GM23338 (cell line): ENCODE data around the gene CEP135. TPM values are rescaled to one million over a fixed set of nuclear protein-coding genes. Genes with fewer than 3 reads are reported as not detected.

ENCODE experiments used
- ATAC-seq: fragments of 200-7000 bp; cut with Tn5 transposase; 3 replicates; pipeline ENCODE4 v1.9.1; 2020
- DNase-seq: peaks from one replicate; pipeline ENCODE4 v3.0.0-alpha.2; 2015; ENCODE audit warnings: low spot score
- H2AFZ ChIP-seq: fragments of 200-600 bp; sonication (generic); 2 replicates; pipeline ENCODE4 v1.8.0; 2016; ENCODE audit warnings: antibody characterized with exemption, mild to moderate bottlenecking, moderate library complexity
- H3F3A ChIP-seq: fragments of 200-600 bp; sonication (generic); replicated peaks from 2 replicates; pipeline ENCODE4 v1.8.0; 2017; ENCODE audit warnings: antibody characterized with exemption, mixed run types, low read depth
- H3K27ac ChIP-seq: fragments of 200-600 bp; sonication (generic); 2 replicates; pipeline ENCODE4 v1.6.1; 2016; ENCODE audit warnings: low read depth
- H3K27me3 ChIP-seq: fragments of 200-600 bp; sonication (generic); 2 replicates; pipeline ENCODE4 v1.8.0; 2016; ENCODE audit warnings: mild to moderate bottlenecking, mixed run types, moderate library complexity; ENCODE audit not compliant: insufficient read depth
- H3K36me3 ChIP-seq: fragments of 200-600 bp; sonication (generic); 2 replicates; pipeline ENCODE4 v1.8.0; 2016; ENCODE audit warnings: mild to moderate bottlenecking; ENCODE audit not compliant: insufficient read depth
- H3K4me1 ChIP-seq: fragments of 200-600 bp; sonication (generic); 2 replicates; pipeline ENCODE4 v1.8.0; 2016; ENCODE audit warnings: mild to moderate bottlenecking, moderate library complexity; ENCODE audit not compliant: insufficient read depth
- H3K4me2 ChIP-seq: fragments of 200-600 bp; sonication (generic); 2 replicates; pipeline ENCODE4 v1.7.1; 2017; ENCODE audit warnings: mixed run types
- H3K4me3 ChIP-seq: fragments of 200-600 bp; sonication (generic); 2 replicates; pipeline ENCODE4 v1.6.1; 2016; ENCODE audit warnings: mixed run types
- H3K79me2 ChIP-seq: fragments of 200-600 bp; sonication (generic); replicated peaks from 2 replicates; pipeline ENCODE4 v1.8.0; 2017; ENCODE audit warnings: mild to moderate bottlenecking; ENCODE audit not compliant: insufficient read depth
- H3K9me2 ChIP-seq: fragments of 200-600 bp; sonication (generic); 2 replicates; pipeline ENCODE4 v1.8.0; 2017; ENCODE audit not compliant: insufficient read depth
- H4K20me1 ChIP-seq: fragments of 200-600 bp; sonication (generic); replicated peaks from 2 replicates; pipeline ENCODE4 v1.8.0; 2017; ENCODE audit warnings: mild to moderate bottlenecking; ENCODE audit not compliant: insufficient read depth
- H3K27ac Mint-ChIP-seq: 2 replicates; pipeline ENCODE4 v1.8.0; 2020; ENCODE audit warnings: inconsistent platforms, mild to moderate bottlenecking, moderate library complexity, mixed read lengths
- H3K27me3 Mint-ChIP-seq: 3 replicates; pipeline ENCODE4 v1.8.0; 2022; ENCODE audit warnings: low read depth, mild to moderate bottlenecking, moderate library complexity, mixed read lengths, inconsistent platforms; ENCODE audit not compliant: insufficient read depth, poor library complexity
- H3K36me3 Mint-ChIP-seq: 3 replicates; pipeline ENCODE4 v1.8.0; 2021; ENCODE audit warnings: low read depth, mild to moderate bottlenecking, inconsistent platforms, moderate library complexity, mixed read lengths
- H3K4me1 Mint-ChIP-seq: 3 replicates; pipeline ENCODE4 v1.8.0; 2020; ENCODE audit warnings: mild to moderate bottlenecking, inconsistent platforms, mixed read lengths
- H3K4me3 Mint-ChIP-seq: 3 replicates; pipeline ENCODE4 v1.8.0; 2021; ENCODE audit warnings: moderate library complexity, mild to moderate bottlenecking, inconsistent platforms, mixed read lengths
- H3K9me3 Mint-ChIP-seq: 3 replicates; pipeline ENCODE4 v1.8.0; 2020; ENCODE audit warnings: moderate library complexity, mild to moderate bottlenecking, inconsistent platforms, mixed read lengths
- CREB1 ChIP-seq: fragments of 250-450 bp; sonication (Bioruptor Pico); IDR thresholded peaks from 2 replicates; pipeline ENCODE4 v1.5.0; 2020; ENCODE audit warnings: low read depth, mild to moderate bottlenecking, moderate library complexity
- CTCF ChIP-seq, 2 experiments: fragments of 200-600 bp in 1 of 2; sonication (generic) in 1 of 2; conservative IDR thresholded peaks; 2 replicates each; pipeline versions ENCODE4 v1.5.1 to v1.6.1; 2016 to 2017; ENCODE audit warnings: antibody characterized with exemption in 2 of 2, low read depth in 2 of 2, mild to moderate bottlenecking in 2 of 2, moderate library complexity in 1 of 2
- ETS1 ChIP-seq: IDR thresholded peaks from 2 replicates; pipeline ENCODE4 v1.6.1; 2016; ENCODE audit warnings: antibody characterized with exemption
- EZH2 ChIP-seq: fragments of 200-600 bp; sonication (generic); IDR thresholded peaks from one replicate; pipeline ENCODE4 v1.8.0; 2017; ENCODE audit warnings: antibody characterized with exemption, mild to moderate bottlenecking, low read depth; ENCODE audit not compliant: unreplicated experiment
- EZH2phosphoT487 ChIP-seq: fragments of 200-600 bp; sonication (generic); IDR thresholded peaks from one replicate; pipeline ENCODE4 v1.8.1; 2018; ENCODE audit warnings: antibody characterized with exemption; ENCODE audit not compliant: unreplicated experiment
- JUNB ChIP-seq: IDR thresholded peaks from one replicate; pipeline ENCODE4 v1.6.1; 2016; ENCODE audit warnings: antibody characterized with exemption; ENCODE audit not compliant: unreplicated experiment
- NANOG ChIP-seq: IDR thresholded peaks from 2 replicates; pipeline ENCODE4 v1.6.1; 2016; ENCODE audit warnings: antibody characterized with exemption, borderline replicate concordance
- POLR2AphosphoS5 ChIP-seq: IDR thresholded peaks from 2 replicates; pipeline ENCODE4 v1.6.1; 2016; ENCODE audit warnings: antibody characterized with exemption, low read depth
- REST ChIP-seq: IDR thresholded peaks from one replicate; pipeline ENCODE4 v1.6.1; 2018; ENCODE audit warnings: antibody characterized with exemption; ENCODE audit not compliant: unreplicated experiment
- STAT1 ChIP-seq: IDR thresholded peaks from one replicate; pipeline ENCODE4 v1.6.1; 2016; ENCODE audit warnings: antibody characterized with exemption; ENCODE audit not compliant: unreplicated experiment
- ZNF114 ChIP-seq: fragments of 250-450 bp; sonication (Bioruptor Pico); IDR thresholded peaks from 2 replicates; pipeline ENCODE4 v1.5.0; 2020; ENCODE audit warnings: mild to moderate bottlenecking, moderate library complexity
- ZNF331 ChIP-seq: fragments of 250-450 bp; sonication (Bioruptor Pico); IDR thresholded peaks from 2 replicates; pipeline ENCODE4 v1.5.0; 2020; ENCODE audit warnings: low read depth, mild to moderate bottlenecking, moderate library complexity
- ZNF462 ChIP-seq: fragments of 250-450 bp; sonication (Bioruptor Pico); IDR thresholded peaks from 2 replicates; pipeline ENCODE4 v1.5.0; 2020; ENCODE audit warnings: mild to moderate bottlenecking, moderate library complexity
- polyA plus RNA-seq: library from polyadenylated mRNA; unstranded; fragments of >200 nt; fragmentation: Nextera tagmentation; extraction: Ambion mirVana; gene quantifications from 2 replicates; pipeline ENCODE4 v1.2.1, GENCODE V29; 2016
- total RNA-seq: library from RNA; depleted of rRNA; stranded (reverse); fragments of >200 nt; shearing (Covaris generic); gene quantifications from 2 replicates; pipeline ENCODE4 v1.2.3, GENCODE V29; 2014

CEP135 gene
- total and polyA plus RNA-seq, 2 experiments from 2014 or later = 11.8 to 15.7 TPM

- Histone ChIP-seq H3F3A (no peaks in the 10 kb centered on the region), H3K79me2 (peaks cover 7% of the 10 kb centered on the region; the same call in 1 of the 2 replicates), H3K4me1 (peaks cover 19% of the 10 kb centered on the region), H2AFZ (no peak overlapping the region), H3K4me3 (no peak overlapping the region), H4K20me1 (peaks cover 2% of the 10 kb centered on the region; the same call in 1 of the 2 replicates), H3K27me3 (no peaks in the 10 kb centered on the region), H3K4me2 (no peak overlapping the region), H3K9me2 (no peaks in the 10 kb centered on the region), H3K27ac (no peak overlapping the region), H3K36me3 (0 out of 2 replicates have a peak, but pooled peaks cover under 1% of the 10 kb centered on the region)
- DNase-seq (no peak), ATAC-seq (no peak)
- Mint-ChIP-seq H3K27ac (no peak overlapping the region), H3K36me3 (peaks cover 5% of the 10 kb centered on the region; the same call in 2 of the 3 replicates), H3K9me3 (0 out of 3 replicates have a peak, but pooled peaks cover under 1% of the 10 kb centered on the region), H3K4me3 (no peak overlapping the region), H3K4me1 (no peaks in the 10 kb centered on the region; the same call in 1 of the 3 replicates), H3K27me3 (no peaks in the 10 kb centered on the region)
- TF ChIP-seq POLR2AphosphoS5 (no peak), ZNF114 (CRISPR knock-in tag) (no peak), NANOG (no peak), EZH2 (no peak), EZH2phosphoT487 (no peak), STAT1 (no peak), ZNF331 (CRISPR knock-in tag) (no peak), JUNB (no peak), CREB1 (CRISPR knock-in tag) (no peak), ETS1 (no peak), REST (no peak), ZNF462 (CRISPR knock-in tag) (no peak), CTCF (conservative IDR thresholded peaks at IDR 0.05; ENCODE audit: low read depth in 2 of 2) (no peak)
These were observed 134.1 kb downstream of the CEP135 start for GRCh38 chr4:56082829-56083228.
